Kidney epithelial cell (primary cell): ENCODE measurements around the gene NUBP2. TPM values are rescaled to one million over a fixed set of nuclear protein-coding genes. Genes with fewer than 3 reads are reported as not detected.

Experiments
- DNase-seq: peaks from one replicate; pipeline ENCODE4 v3.0.0-alpha.2; 2010; ENCODE audit warnings: low read depth
- H3K27me3 ChIP-seq: 2 replicates; pipeline ENCODE4 v1.6.0; 2011; ENCODE audit warnings: low read length; ENCODE audit not compliant: control insufficient read depth, insufficient read depth
- H3K36me3 ChIP-seq: 2 replicates; pipeline ENCODE4 v1.5.1; 2011; ENCODE audit warnings: low read length; ENCODE audit not compliant: control insufficient read depth, insufficient read depth
- H3K4me3 ChIP-seq: 2 replicates; pipeline ENCODE4 v1.5.1; 2011; ENCODE audit warnings: low read depth, mild to moderate bottlenecking, control low read depth, low read length
- CTCF ChIP-seq: IDR thresholded peaks from 2 replicates; pipeline ENCODE4 v1.5.1; 2011; ENCODE audit warnings: mild to moderate bottlenecking, moderate library complexity, low read length, control low read depth, inconsistent platforms; ENCODE audit not compliant: insufficient read depth, poor library complexity, severe bottlenecking
- total RNA-seq: library from RNA; depleted of rRNA; stranded (reverse); fragments of >200 nt; gene quantifications from 2 replicates; pipeline ENCODE4 v1.2.3, GENCODE V29; 2015

Gene NUBP2
- total RNA-seq, 1 donor from 2014 or later, result 187 TPM

- no peaks in the 10 kb centered on the region for H3K27me3 ChIP-seq
- no peak for TF ChIP-seq CTCF
- H3K4me3 ChIP-seq, result no peak overlapping the region
- H3K36me3 ChIP-seq, result no peaks in the 10 kb centered on the region
- DNase-seq, result no peak
These were observed 3.0 kb downstream of the NUBP2 start for GRCh38 chr16:1785846-1786170.

- no peak for TF ChIP-seq CTCF
- H3K36me3 ChIP-seq, result no peaks in the 10 kb centered on the region
These were observed 3.7 kb downstream of the NUBP2 start for GRCh38 chr16:1786242-1787055.

GRCh38 chr16:1787056-1787321, 4.2 kb downstream of the NUBP2 start:
- TF ChIP-seq CTCF, result no peak
- DNase-seq, result no peak
- no peak overlapping the region for H3K4me3 ChIP-seq
- H3K27me3 ChIP-seq, result no peaks in the 10 kb centered on the region
- no peaks in the 10 kb centered on the region for H3K36me3 ChIP-seq

More at GRCh38 chr16:1786242-1787055, 3.7 kb downstream of the NUBP2 start:
- DNase-seq, result no peak
- Histone ChIP-seq H3K27me3 (no peaks in the 10 kb centered on the region), H3K4me3 (no peak overlapping the region)

- DNase-seq, result no peak
- Histone ChIP-seq H3K27me3 (no peaks in the 10 kb centered on the region), H3K4me3 (no peak overlapping the region), H3K36me3 (no peaks in the 10 kb centered on the region)
- no peak for TF ChIP-seq CTCF
These were observed 4.7 kb downstream of the NUBP2 start for GRCh38 chr16:1787322-1788094.

GRCh38 chr16:1788095-1788707, 5.4 kb downstream of the NUBP2 start:
- no peaks in the 10 kb centered on the region for H3K36me3 ChIP-seq
- no peak for TF ChIP-seq CTCF
- DNase-seq, result no peak
- H3K27me3 ChIP-seq, result no peaks in the 10 kb centered on the region
- no peak overlapping the region for H3K4me3 ChIP-seq

- DNase-seq, result no peak
- TF ChIP-seq CTCF, result no peak
- H3K36me3 ChIP-seq, result no peaks in the 10 kb centered on the region
- H3K27me3 ChIP-seq, result no peaks in the 10 kb centered on the region
- H3K4me3 ChIP-seq, result no peak overlapping the region
These were observed 5.9 kb downstream of the NUBP2 start for GRCh38 chr16:1788708-1789100.
